H9 (cell line): ENCODE data around the gene PIGS. TPM values are rescaled to one million over a fixed set of nuclear protein-coding genes. Genes with fewer than 3 reads are reported as not detected.

Source experiments
- DNase-seq: peaks from one replicate; pipeline ENCODE4 v3.0.0-alpha.2; 2017
- H2AFZ ChIP-seq: one replicate; pipeline ENCODE4 v1.6.1; 2013; ENCODE audit warnings: mild to moderate bottlenecking, low read length, control low read depth, moderate library complexity
- H2AK5ac ChIP-seq: 2 replicates; pipeline ENCODE4 v1.6.1; 2013; ENCODE audit warnings: low read length, control low read depth, mixed read lengths; ENCODE audit not compliant: insufficient read length
- H2BK120ac ChIP-seq: one replicate; pipeline ENCODE4 v1.6.1; 2013; ENCODE audit warnings: low read depth, mild to moderate bottlenecking, low read length, control low read depth, inconsistent platforms; ENCODE audit not compliant: poor library complexity, severe bottlenecking
- H2BK12ac ChIP-seq: 2 replicates; pipeline ENCODE4 v1.6.1; 2013; ENCODE audit warnings: low read length, control low read depth, mixed read lengths, low read depth; ENCODE audit not compliant: insufficient read length
- H2BK15ac ChIP-seq: 2 replicates; pipeline ENCODE4 v1.6.1; 2013; ENCODE audit warnings: low read depth, low read length, control low read depth
- H2BK20ac ChIP-seq: one replicate; pipeline ENCODE4 v1.6.1; 2013; ENCODE audit warnings: low read depth, mild to moderate bottlenecking, low read length, control low read depth, inconsistent platforms; ENCODE audit not compliant: poor library complexity, severe bottlenecking
- H2BK5ac ChIP-seq: 2 replicates; pipeline ENCODE4 v1.6.1; 2013; ENCODE audit warnings: low read length, control low read depth, mixed read lengths; ENCODE audit not compliant: insufficient read length
- H3K14ac ChIP-seq: 2 replicates; pipeline ENCODE4 v1.6.1; 2013; ENCODE audit warnings: low read length, control low read depth; ENCODE audit not compliant: insufficient read depth
- H3K18ac ChIP-seq: 2 replicates; pipeline ENCODE4 v1.6.1; 2013; ENCODE audit warnings: low read depth, mild to moderate bottlenecking, mixed read lengths, low read length, control low read depth; ENCODE audit not compliant: insufficient read length
- H3K23ac ChIP-seq: 2 replicates; pipeline ENCODE4 v1.6.1; 2013; ENCODE audit warnings: low read length, control low read depth, mixed read lengths, low read depth; ENCODE audit not compliant: insufficient read length
- H3K23me2 ChIP-seq: 2 replicates; pipeline ENCODE4 v1.6.1; 2013; ENCODE audit warnings: low read depth, mild to moderate bottlenecking, mixed read lengths, low read length, control low read depth; ENCODE audit not compliant: insufficient read length, poor library complexity, severe bottlenecking
- H3K27ac ChIP-seq: 2 replicates; pipeline ENCODE4 v1.5.1; 2013; ENCODE audit warnings: low read length, control low read depth, mixed read lengths, low read depth; ENCODE audit not compliant: insufficient read length
- H3K27me3 ChIP-seq: 2 replicates; pipeline ENCODE4 v1.6.1; 2013; ENCODE audit warnings: low read length, control low read depth, inconsistent platforms; ENCODE audit not compliant: insufficient read depth
- H3K4ac ChIP-seq: 2 replicates; pipeline ENCODE4 v1.6.1; 2013; ENCODE audit warnings: low read depth, mild to moderate bottlenecking, control low read depth, inconsistent platforms, low read length, moderate library complexity
- H3K4me1 ChIP-seq: 2 replicates; pipeline ENCODE4 v1.6.1; 2013; ENCODE audit warnings: low read length, control low read depth, inconsistent platforms; ENCODE audit not compliant: insufficient read depth
- H3K4me2 ChIP-seq: 2 replicates; pipeline ENCODE4 v1.6.1; 2013; ENCODE audit warnings: low read length, control low read depth, mixed read lengths; ENCODE audit not compliant: insufficient read length, insufficient read depth
- H3K56ac ChIP-seq: 2 replicates; pipeline ENCODE4 v1.6.1; 2013; ENCODE audit warnings: low read depth, mild to moderate bottlenecking, mixed read lengths, low read length, control low read depth; ENCODE audit not compliant: insufficient read length
- H3K79me1 ChIP-seq: 2 replicates; pipeline ENCODE4 v1.6.1; 2013; ENCODE audit warnings: low read depth, mild to moderate bottlenecking, moderate library complexity, low read length, control low read depth, inconsistent platforms; ENCODE audit not compliant: insufficient read depth, poor library complexity, severe bottlenecking
- H3K79me2 ChIP-seq: 2 replicates; pipeline ENCODE4 v1.6.1; 2013; ENCODE audit warnings: low read length, control low read depth, inconsistent platforms; ENCODE audit not compliant: insufficient read depth
- H3K9ac ChIP-seq: 2 replicates; pipeline ENCODE4 v1.6.1; 2013; ENCODE audit warnings: low read length, control low read depth, mixed read lengths; ENCODE audit not compliant: insufficient read length; ENCODE audit errors: extremely low read depth
- H3K9me3 ChIP-seq: one replicate; pipeline ENCODE4 v1.6.1; 2013; ENCODE audit warnings: low read depth, low read length, inconsistent platforms; ENCODE audit not compliant: control insufficient read depth
- H3T11ph ChIP-seq: one replicate; pipeline ENCODE4 v1.6.1; 2013; ENCODE audit warnings: mild to moderate bottlenecking, low read length, control low read depth, inconsistent platforms
- H4K20me1 ChIP-seq: one replicate; pipeline ENCODE4 v1.6.1; 2013; ENCODE audit not compliant: control insufficient read depth, insufficient read length, insufficient read depth
- H4K5ac ChIP-seq: 2 replicates; pipeline ENCODE4 v1.6.1; 2013; ENCODE audit warnings: low read depth, mild to moderate bottlenecking, mixed read lengths, low read length, control low read depth; ENCODE audit not compliant: insufficient read length
- H4K8ac ChIP-seq: replicated peaks from 2 replicates; pipeline ENCODE4 v1.6.1; 2013; ENCODE audit warnings: low read length, control low read depth, mixed read lengths, low read depth; ENCODE audit not compliant: insufficient read length
- H4K91ac ChIP-seq: 2 replicates; pipeline ENCODE4 v1.6.1; 2013; ENCODE audit warnings: low read depth, mild to moderate bottlenecking, moderate library complexity, mixed read lengths, low read length, control low read depth; ENCODE audit not compliant: insufficient read length
- H3K27ac Mint-ChIP-seq, 3 experiments: 2 replicates in 2 of 3; 3 replicates in 1 of 3; pipeline ENCODE4 v1.8.0; 2020 to 2021; ENCODE audit warnings: mixed read lengths in 3 of 3, mild to moderate bottlenecking in 1 of 3, moderate library complexity in 1 of 3
- H3K27me3 Mint-ChIP-seq: 2 replicates; pipeline ENCODE4 v1.8.0; 2021; ENCODE audit warnings: low read depth, mild to moderate bottlenecking, moderate library complexity, mixed read lengths
- H3K36me3 Mint-ChIP-seq, 3 experiments: 2 replicates in 2 of 3; 3 replicates in 1 of 3; pipeline ENCODE4 v1.8.0; 2020 to 2021; ENCODE audit warnings: low read depth in 3 of 3, mixed read lengths in 3 of 3; ENCODE audit not compliant: insufficient read depth in 1 of 3
- H3K4me1 Mint-ChIP-seq, 2 experiments: 2 replicates each; pipeline ENCODE4 v1.8.0; 2020; ENCODE audit warnings: mixed read lengths in 2 of 2
- H3K4me3 Mint-ChIP-seq, 2 experiments: 2 replicates in 1 of 2; 3 replicates in 1 of 2; pipeline ENCODE4 v1.8.0; 2020 to 2021; ENCODE audit warnings: mild to moderate bottlenecking in 2 of 2, mixed read lengths in 2 of 2, moderate library complexity in 1 of 2
- H3K9me3 Mint-ChIP-seq, 2 experiments: 2 replicates in 1 of 2; 3 replicates in 1 of 2; pipeline ENCODE4 v1.8.0; 2020; ENCODE audit warnings: mild to moderate bottlenecking in 2 of 2, mixed read lengths in 2 of 2, moderate library complexity in 1 of 2
- WGBS: extraction: QIAGEN DNeasy Blood & Tissue Kit; methylation state at CpG from one replicate; pipeline ENCODE4 v1.1.7; 2013; ENCODE audit warnings: missing lambda C conversion rate, low lambda C conversion rate, mixed read lengths; ENCODE audit not compliant: insufficient read length; ENCODE audit errors: extremely low coverage; 5-methylcytosine and 5-hydroxymethylcytosine counted together
- total RNA-seq: library from RNA; stranded (reverse); gene quantifications from 2 replicates; pipeline ENCODE4 v1.2.1, GENCODE V29; 2021
- TF ChIP-seq, protein P1 (sequence below): fragments of 200-600 bp; sonication (generic); conservative IDR thresholded peaks from 3 replicates; pipeline ENCODE4 v1.8.0; 2021; ENCODE audit warnings: antibody characterized with exemption, mild to moderate bottlenecking

The PIGS gene
- total RNA-seq, 1 experiment from 2014 or later: 45.8 TPM

DNA sequence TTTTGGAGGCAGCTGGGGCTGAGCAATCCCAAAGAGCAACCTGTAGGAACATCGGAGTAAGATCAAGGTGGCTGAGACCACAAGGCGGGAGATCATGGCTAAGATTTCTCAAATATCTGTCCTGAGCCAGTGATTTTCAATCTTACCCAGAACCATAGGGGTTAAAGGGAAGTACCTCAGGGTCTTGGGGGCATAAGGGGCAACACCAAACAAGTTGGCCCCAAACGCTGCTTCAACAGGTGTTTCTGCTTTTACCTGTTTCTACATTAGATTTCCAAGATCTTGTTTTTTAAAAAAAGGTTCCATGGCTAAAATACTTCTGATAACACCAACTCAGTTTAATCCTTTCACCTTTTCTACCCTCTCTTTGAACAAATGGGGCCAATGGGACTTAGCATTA lies 16.3 kb downstream of the PIGS start:
- H3K4me2 ChIP-seq: no peak overlapping the region
- Mint-ChIP-seq H3K36me3 (peaks cover 25 to 63% (median 34%) of the 10 kb centered on the region in 3 experiments), H3K4me3 (no peak overlapping the region), H3K9me3 (no peaks in the 10 kb centered on the region), H3K4me1 (peaks cover 13 to 25% of the 10 kb centered on the region in 2 experiments), H3K27me3 (peaks cover 4% of the 10 kb centered on the region), H3K27ac (no peak overlapping the region; a peak in 1 of 7 replicates)
- H3K27ac ChIP-seq: no peak overlapping the region
- H4K8ac ChIP-seq: no peak overlapping the region
- H2BK12ac ChIP-seq: no peak overlapping the region
- WGBS: no CpG with 5 or more reads among the region's 3 CpGs
- H3K4me1 ChIP-seq: no peaks in the 10 kb centered on the region
- no peak overlapping the region for H3K23ac ChIP-seq
- no peaks in the 10 kb centered on the region for H3K79me1 ChIP-seq
- H3K18ac ChIP-seq: no peak overlapping the region
- no peak overlapping the region for H2BK120ac ChIP-seq
- no peaks in the 10 kb centered on the region; the same call in 1 of the 2 replicates for H3K79me2 ChIP-seq
- H3K56ac ChIP-seq: no peak overlapping the region
- H3K27me3 ChIP-seq: no peaks in the 10 kb centered on the region
- H4K91ac ChIP-seq: no peak overlapping the region
- H3K23me2 ChIP-seq: peaks cover 5% of the 10 kb centered on the region
- no peak overlapping the region for H3K14ac ChIP-seq
- no peak overlapping the region for H2AK5ac ChIP-seq
- H3K9me3 ChIP-seq: no peaks in the 10 kb centered on the region
- no peaks in the 10 kb centered on the region for H4K20me1 ChIP-seq
- H2AFZ ChIP-seq: no peak overlapping the region
- no peak overlapping the region for H3K9ac ChIP-seq
- H2BK20ac ChIP-seq: no peak overlapping the region
- no peak overlapping the region for H3K4ac ChIP-seq
- H3T11ph ChIP-seq: no peak overlapping the region
- H2BK5ac ChIP-seq: no peak overlapping the region
- H4K5ac ChIP-seq: no peak overlapping the region
- H2BK15ac ChIP-seq: no peak overlapping the region
- DNase-seq: no peak
- TF ChIP-seq, protein P1, sequence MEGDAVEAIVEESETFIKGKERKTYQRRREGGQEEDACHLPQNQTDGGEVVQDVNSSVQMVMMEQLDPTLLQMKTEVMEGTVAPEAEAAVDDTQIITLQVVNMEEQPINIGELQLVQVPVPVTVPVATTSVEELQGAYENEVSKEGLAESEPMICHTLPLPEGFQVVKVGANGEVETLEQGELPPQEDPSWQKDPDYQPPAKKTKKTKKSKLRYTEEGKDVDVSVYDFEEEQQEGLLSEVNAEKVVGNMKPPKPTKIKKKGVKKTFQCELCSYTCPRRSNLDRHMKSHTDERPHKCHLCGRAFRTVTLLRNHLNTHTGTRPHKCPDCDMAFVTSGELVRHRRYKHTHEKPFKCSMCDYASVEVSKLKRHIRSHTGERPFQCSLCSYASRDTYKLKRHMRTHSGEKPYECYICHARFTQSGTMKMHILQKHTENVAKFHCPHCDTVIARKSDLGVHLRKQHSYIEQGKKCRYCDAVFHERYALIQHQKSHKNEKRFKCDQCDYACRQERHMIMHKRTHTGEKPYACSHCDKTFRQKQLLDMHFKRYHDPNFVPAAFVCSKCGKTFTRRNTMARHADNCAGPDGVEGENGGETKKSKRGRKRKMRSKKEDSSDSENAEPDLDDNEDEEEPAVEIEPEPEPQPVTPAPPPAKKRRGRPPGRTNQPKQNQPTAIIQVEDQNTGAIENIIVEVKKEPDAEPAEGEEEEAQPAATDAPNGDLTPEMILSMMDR: no peak
